ENCODE data around the gene LCN9. TPM values are rescaled to one million over a fixed set of nuclear protein-coding genes. Genes with fewer than 3 reads are reported as not detected.
A peak's percentile ranks its signal among the peaks of the same experiment; 100 is the strongest.

LCN9 gene
- total RNA-seq, 1 donor from 2014 or later, result 2.4 TPM

DNA sequence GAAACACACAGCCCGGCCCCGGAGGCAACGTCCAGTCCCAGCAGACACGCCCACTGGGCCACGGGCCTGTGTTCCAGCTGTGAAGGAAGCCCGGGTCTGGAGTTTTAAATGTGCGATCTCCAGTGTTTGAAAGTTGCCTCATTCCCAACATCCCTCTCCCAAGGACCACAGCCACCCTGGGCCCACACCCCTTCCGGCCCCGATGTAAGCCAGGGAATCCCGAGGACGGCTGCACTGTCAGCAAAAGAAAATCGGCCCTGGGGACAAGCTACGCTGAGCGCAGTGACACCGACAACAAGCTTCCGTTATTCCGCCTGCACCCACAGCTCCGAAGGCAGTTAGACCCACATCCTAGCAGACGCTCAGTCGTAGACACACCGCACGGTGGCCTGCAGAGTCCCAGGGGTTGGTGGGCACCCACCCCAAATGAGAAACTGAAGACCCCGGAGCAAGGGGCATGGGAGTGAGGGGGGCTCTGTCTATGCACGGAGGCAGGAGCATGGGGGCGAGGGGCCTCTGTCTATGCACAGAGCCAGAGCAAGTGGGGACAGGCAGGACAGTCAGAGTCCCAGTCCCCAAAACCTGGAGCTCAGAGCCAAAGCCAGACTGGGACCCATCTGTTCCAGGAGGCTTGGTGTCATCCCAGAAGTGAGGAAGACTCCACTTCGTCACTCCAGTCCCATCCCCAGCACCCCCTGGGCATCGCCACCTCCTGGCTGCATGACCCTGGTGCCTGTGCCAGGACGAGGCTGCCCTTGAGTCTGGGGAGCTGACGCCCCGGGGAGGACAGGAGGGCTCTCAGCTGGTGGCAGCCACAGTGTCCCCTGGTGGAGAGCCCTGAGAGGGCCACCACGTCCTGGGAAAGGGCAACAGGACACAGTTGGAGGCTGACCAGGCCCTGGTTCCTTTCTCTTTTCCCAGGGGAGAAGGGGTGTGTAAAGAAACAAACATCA is 47.2 kb upstream of the LCN9 start:
- Mint-ChIP-seq H3K27me3 (ENCODE audit: insufficient read depth, low read depth) (peaks cover 5% of the 10 kb centered on the region), H3K4me3 (no peak overlapping the region), H3K4me1 (no peaks in the 10 kb centered on the region), H3K9me3 (no peaks in the 10 kb centered on the region), H3K27ac (peak overlapping the region; percentile 69), H3K36me3 (no peaks in the 10 kb centered on the region)
- Histone ChIP-seq H3K4me3 (no peak overlapping the region), H2AFZ (replicated peaks) (no peak overlapping the region), H3K9ac (no peak overlapping the region), H3K27ac (no peak overlapping the region), H3K4me1 (no peaks in the 10 kb centered on the region), H3K36me3 (no peaks in the 10 kb centered on the region), H3K79me2 (ENCODE audit: low read depth) (no peaks in the 10 kb centered on the region), H4K20me1 (ENCODE audit: low read depth) (no peaks in the 10 kb centered on the region), H3K4me2 (no peak overlapping the region), H3K27me3 (no peaks in the 10 kb centered on the region), H3F3A (ENCODE audit: low read depth) (no peaks in the 10 kb centered on the region), H3K9me3 (ENCODE audit: low read depth) (no peaks in the 10 kb centered on the region)
- peak; percentile 38 for TF ChIP-seq CTCF (IDR thresholded peaks at IDR 0.05)
- no peak for TF ChIP-seq EZH2phosphoT487 (IDR thresholded peaks at IDR 0.05)
- TF ChIP-seq EZH2 (IDR thresholded peaks at IDR 0.05), result no peak
- no peak for DNase-seq (ENCODE audit: low spot score)

DNA sequence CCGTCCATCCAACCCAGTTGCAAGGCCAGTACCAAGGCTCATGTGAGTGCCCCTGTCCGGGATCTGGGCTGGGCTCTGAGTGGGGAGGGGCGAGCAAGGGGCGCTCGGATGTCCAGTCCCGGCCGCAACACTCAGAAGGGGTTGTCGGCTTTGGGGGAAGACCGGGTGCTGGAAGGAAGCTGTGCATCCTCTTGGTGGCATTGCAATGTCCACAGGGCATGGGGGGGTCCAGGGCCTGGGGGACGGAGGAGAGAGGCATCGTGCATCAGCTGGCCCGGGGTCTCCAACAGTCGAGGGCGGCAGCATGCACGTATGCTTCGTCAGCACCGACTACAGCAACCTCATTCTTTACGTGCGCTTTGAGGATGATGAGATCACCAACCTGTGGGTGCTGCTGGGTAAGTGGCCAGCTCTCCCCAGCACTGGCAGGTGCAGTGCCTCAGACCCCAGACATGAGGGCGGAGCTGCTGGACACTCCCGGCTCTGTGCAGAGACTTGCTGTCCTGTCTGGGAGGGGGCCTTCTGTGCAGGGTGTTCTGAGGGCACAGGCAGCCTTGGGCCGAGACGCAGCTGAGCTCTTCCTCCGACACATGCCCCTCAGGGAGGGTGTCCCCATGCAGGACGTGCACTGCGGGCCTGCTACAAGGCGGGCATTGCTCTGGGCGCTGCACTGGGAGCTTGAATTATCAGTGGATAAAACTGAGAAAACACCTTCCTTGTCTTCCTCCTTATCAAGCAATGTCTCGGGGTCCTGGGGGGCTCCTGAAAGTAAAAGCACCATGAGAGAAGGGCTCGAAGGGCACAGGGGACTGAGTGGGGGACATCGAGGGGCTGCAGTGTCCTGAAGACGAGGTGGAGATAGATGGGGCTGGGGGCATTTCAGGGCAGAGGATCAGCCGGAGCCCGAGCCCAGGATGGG is 46.2 kb upstream of the LCN9 start:
- Mint-ChIP-seq H3K9me3 (no peaks in the 10 kb centered on the region), H3K4me1 (no peaks in the 10 kb centered on the region), H3K27ac (no peak overlapping the region), H3K36me3 (no peaks in the 10 kb centered on the region), H3K27me3 (ENCODE audit: insufficient read depth, low read depth) (peaks cover 2% of the 10 kb centered on the region), H3K4me3 (no peak overlapping the region)
- TF ChIP-seq EZH2phosphoT487 (IDR thresholded peaks at IDR 0.05), result no peak
- no peak for TF ChIP-seq EZH2 (IDR thresholded peaks at IDR 0.05)
- no peak for TF ChIP-seq CTCF (IDR thresholded peaks at IDR 0.05)
- Histone ChIP-seq H3K79me2 (ENCODE audit: low read depth) (no peaks in the 10 kb centered on the region), H3K4me2 (no peak overlapping the region), H3K4me3 (no peak overlapping the region), H3K9ac (no peak overlapping the region), H3K4me1 (no peaks in the 10 kb centered on the region), H3K9me3 (ENCODE audit: low read depth) (no peaks in the 10 kb centered on the region), H3F3A (ENCODE audit: low read depth) (no peaks in the 10 kb centered on the region), H4K20me1 (ENCODE audit: low read depth) (no peaks in the 10 kb centered on the region), H3K27ac (no peak overlapping the region), H3K36me3 (no peaks in the 10 kb centered on the region), H3K27me3 (no peaks in the 10 kb centered on the region), H2AFZ (replicated peaks) (no peak overlapping the region)
- no peak for DNase-seq (ENCODE audit: low spot score)

GRCh38 chr9:135617538-135617900 is 45.6 kb upstream of the LCN9 start:
- no peak for DNase-seq (ENCODE audit: low spot score)
- Mint-ChIP-seq H3K9me3 (no peaks in the 10 kb centered on the region), H3K27ac (no peak overlapping the region), H3K36me3 (no peaks in the 10 kb centered on the region), H3K27me3 (ENCODE audit: insufficient read depth, low read depth) (no peaks in the 10 kb centered on the region), H3K4me3 (no peak overlapping the region), H3K4me1 (no peaks in the 10 kb centered on the region)
- no peak overlapping the region for H3K4me3 ChIP-seq
- H3K4me1 ChIP-seq, result no peaks in the 10 kb centered on the region
- H3K9me3 ChIP-seq (ENCODE audit: low read depth), result no peaks in the 10 kb centered on the region
- H3K27me3 ChIP-seq, result no peaks in the 10 kb centered on the region
- TF ChIP-seq EZH2phosphoT487 (IDR thresholded peaks at IDR 0.05), result no peak
- no peak for TF ChIP-seq EZH2 (IDR thresholded peaks at IDR 0.05)
- no peak for TF ChIP-seq CTCF (IDR thresholded peaks at IDR 0.05)
- H3K4me2 ChIP-seq, result no peak overlapping the region
- no peaks in the 10 kb centered on the region for H3K36me3 ChIP-seq
- no peaks in the 10 kb centered on the region for H3F3A ChIP-seq (ENCODE audit: low read depth)
- no peaks in the 10 kb centered on the region for H4K20me1 ChIP-seq (ENCODE audit: low read depth)
- H3K27ac ChIP-seq, result no peak overlapping the region
- H3K9ac ChIP-seq, result no peak overlapping the region
- no peak overlapping the region for H2AFZ ChIP-seq (replicated peaks)
- no peaks in the 10 kb centered on the region for H3K79me2 ChIP-seq (ENCODE audit: low read depth)

Data from neural progenitor cell (in vitro differentiated cells).